Measurements from ENCODE around the gene FARS2.
"Not testable (repeated sequence)": the region's sequence is repeated elsewhere in the genome, so short reads cannot be mapped to it uniquely, and the experiment has no call there.

DNA sequence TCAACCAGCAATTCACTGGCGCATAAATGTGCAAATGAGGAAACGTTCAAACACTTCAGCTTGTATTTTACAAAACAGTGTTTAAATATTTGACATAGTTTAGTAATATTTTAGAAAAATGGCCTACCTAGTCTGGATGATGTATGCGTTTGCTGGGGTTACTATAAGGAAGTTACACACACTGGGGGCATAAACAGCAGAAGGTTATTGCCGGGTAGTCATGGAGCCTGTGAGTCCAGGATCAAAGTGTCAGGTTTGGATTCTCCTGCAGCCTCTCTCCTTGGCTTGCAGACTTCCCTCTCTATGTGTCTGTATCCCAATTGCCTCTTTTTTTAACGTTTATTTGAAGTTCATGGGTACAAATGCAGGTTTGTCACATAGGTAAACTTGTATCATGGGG is 528.1 kb downstream of the FARS2 start:
- TF ChIP-seq, protein P1, sequence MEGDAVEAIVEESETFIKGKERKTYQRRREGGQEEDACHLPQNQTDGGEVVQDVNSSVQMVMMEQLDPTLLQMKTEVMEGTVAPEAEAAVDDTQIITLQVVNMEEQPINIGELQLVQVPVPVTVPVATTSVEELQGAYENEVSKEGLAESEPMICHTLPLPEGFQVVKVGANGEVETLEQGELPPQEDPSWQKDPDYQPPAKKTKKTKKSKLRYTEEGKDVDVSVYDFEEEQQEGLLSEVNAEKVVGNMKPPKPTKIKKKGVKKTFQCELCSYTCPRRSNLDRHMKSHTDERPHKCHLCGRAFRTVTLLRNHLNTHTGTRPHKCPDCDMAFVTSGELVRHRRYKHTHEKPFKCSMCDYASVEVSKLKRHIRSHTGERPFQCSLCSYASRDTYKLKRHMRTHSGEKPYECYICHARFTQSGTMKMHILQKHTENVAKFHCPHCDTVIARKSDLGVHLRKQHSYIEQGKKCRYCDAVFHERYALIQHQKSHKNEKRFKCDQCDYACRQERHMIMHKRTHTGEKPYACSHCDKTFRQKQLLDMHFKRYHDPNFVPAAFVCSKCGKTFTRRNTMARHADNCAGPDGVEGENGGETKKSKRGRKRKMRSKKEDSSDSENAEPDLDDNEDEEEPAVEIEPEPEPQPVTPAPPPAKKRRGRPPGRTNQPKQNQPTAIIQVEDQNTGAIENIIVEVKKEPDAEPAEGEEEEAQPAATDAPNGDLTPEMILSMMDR (IDR thresholded peaks at IDR 0.05): not testable (repeated sequence)
- TF ChIP-seq, protein P2, sequence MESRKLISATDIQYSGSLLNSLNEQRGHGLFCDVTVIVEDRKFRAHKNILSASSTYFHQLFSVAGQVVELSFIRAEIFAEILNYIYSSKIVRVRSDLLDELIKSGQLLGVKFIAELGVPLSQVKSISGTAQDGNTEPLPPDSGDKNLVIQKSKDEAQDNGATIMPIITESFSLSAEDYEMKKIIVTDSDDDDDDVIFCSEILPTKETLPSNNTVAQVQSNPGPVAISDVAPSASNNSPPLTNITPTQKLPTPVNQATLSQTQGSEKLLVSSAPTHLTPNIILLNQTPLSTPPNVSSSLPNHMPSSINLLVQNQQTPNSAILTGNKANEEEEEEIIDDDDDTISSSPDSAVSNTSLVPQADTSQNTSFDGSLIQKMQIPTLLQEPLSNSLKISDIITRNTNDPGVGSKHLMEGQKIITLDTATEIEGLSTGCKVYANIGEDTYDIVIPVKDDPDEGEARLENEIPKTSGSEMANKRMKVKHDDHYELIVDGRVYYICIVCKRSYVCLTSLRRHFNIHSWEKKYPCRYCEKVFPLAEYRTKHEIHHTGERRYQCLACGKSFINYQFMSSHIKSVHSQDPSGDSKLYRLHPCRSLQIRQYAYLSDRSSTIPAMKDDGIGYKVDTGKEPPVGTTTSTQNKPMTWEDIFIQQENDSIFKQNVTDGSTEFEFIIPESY (IDR thresholded peaks at IDR 0.05; ENCODE audit: borderline replicate concordance, low read depth): not testable (repeated sequence)
- TF ChIP-seq EP300 (IDR thresholded peaks at IDR 0.05; ENCODE audit: borderline replicate concordance in 1 of 2, low read depth in 1 of 2, low read length in 1 of 2); RXRA (IDR thresholded peaks at IDR 0.05; ENCODE audit: borderline replicate concordance, low read depth): not testable (repeated sequence)
